ENCODE data around the gene BCAP31.

Gene BCAP31

GRCh38 chrX:153650959-153651358, 73.2 kb downstream of the BCAP31 start:
- ATAC-seq, result no peak
- H3K9me3 Mint-ChIP-seq, result no peaks in the 10 kb centered on the region

More at GRCh38 chrX:153650959-153651358, 73.2 kb downstream of the BCAP31 start:
- no peaks in the 10 kb centered on the region for H3K4me1 Mint-ChIP-seq
- H3K27me3 Mint-ChIP-seq, result peaks cover 26% of the 10 kb centered on the region
- no peak overlapping the region for H3K27ac Mint-ChIP-seq
- no peak for DNase-seq
- no peak overlapping the region for H3K4me3 Mint-ChIP-seq
